Measurements from ENCODE around the gene NKX1-1. TPM values are rescaled to one million over a fixed set of nuclear protein-coding genes. Genes with fewer than 3 reads are reported as not detected.

The NKX1-1 gene
- total RNA-seq, 1 donor from 2014 or later: not detected

DNA sequence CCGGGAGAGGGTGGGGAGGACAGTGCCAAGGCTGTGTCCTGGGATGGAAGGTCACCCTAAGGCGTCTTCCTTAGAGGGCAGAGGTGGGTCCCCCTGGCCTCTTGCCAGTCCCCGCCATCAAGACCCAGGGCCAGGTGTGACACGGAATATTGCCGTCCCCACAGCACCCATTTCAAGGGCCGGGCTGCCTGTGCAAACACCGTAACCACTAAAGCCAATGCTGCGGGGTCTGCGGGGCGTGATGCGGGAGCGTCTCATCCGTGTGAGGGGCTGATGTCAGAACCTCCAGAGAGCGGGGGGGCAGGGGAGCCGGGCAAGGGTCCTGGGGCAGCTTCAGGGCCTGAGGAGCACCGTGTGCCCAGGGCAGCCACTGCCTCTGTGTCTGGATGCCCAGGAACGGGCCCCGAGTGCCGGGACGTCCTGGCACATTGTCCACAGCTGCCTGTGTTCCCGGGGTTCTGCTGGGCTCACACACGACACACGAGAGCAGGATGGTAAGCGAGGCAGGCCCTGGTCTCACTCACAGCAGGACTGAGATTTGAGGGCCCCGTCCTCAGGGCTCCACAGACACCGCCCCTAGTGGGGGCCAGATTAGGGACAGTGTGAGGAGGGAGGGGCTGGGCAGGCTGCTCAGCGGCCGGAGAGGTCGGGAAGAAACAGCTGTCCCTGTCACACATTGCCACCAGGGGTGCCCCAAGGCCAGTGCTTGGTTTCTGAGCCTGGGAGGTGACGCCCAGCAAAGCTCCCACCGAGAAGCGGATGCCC lies 29.2 kb downstream of the NKX1-1 start:
- no peak overlapping the region for H3K27ac Mint-ChIP-seq (ENCODE audit: unreplicated experiment)
- no peaks in the 10 kb centered on the region for H3K27me3 Mint-ChIP-seq (ENCODE audit: unreplicated experiment)
- TF ChIP-seq, protein P1, sequence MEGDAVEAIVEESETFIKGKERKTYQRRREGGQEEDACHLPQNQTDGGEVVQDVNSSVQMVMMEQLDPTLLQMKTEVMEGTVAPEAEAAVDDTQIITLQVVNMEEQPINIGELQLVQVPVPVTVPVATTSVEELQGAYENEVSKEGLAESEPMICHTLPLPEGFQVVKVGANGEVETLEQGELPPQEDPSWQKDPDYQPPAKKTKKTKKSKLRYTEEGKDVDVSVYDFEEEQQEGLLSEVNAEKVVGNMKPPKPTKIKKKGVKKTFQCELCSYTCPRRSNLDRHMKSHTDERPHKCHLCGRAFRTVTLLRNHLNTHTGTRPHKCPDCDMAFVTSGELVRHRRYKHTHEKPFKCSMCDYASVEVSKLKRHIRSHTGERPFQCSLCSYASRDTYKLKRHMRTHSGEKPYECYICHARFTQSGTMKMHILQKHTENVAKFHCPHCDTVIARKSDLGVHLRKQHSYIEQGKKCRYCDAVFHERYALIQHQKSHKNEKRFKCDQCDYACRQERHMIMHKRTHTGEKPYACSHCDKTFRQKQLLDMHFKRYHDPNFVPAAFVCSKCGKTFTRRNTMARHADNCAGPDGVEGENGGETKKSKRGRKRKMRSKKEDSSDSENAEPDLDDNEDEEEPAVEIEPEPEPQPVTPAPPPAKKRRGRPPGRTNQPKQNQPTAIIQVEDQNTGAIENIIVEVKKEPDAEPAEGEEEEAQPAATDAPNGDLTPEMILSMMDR (IDR thresholded peaks at IDR 0.05; ENCODE audit: unreplicated experiment): no peak
- H3K36me3 Mint-ChIP-seq (ENCODE audit: low read depth, unreplicated experiment): no peaks in the 10 kb centered on the region
- H3K9me3 Mint-ChIP-seq (ENCODE audit: unreplicated experiment): no peaks in the 10 kb centered on the region
- no peaks in the 10 kb centered on the region for H3K4me1 Mint-ChIP-seq (ENCODE audit: unreplicated experiment)
- no peak overlapping the region for H3K4me3 Mint-ChIP-seq (ENCODE audit: unreplicated experiment)
- no peak for DNase-seq (ENCODE audit: low spot score)

- DNase-seq (ENCODE audit: low spot score): no peak
- Mint-ChIP-seq H3K36me3 (ENCODE audit: low read depth, unreplicated experiment) (no peaks in the 10 kb centered on the region), H3K4me3 (ENCODE audit: unreplicated experiment) (no peak overlapping the region), H3K27me3 (ENCODE audit: unreplicated experiment) (no peaks in the 10 kb centered on the region), H3K4me1 (ENCODE audit: unreplicated experiment) (no peaks in the 10 kb centered on the region), H3K9me3 (ENCODE audit: unreplicated experiment) (no peaks in the 10 kb centered on the region), H3K27ac (ENCODE audit: unreplicated experiment) (no peak overlapping the region)
- TF ChIP-seq, protein P1 (IDR thresholded peaks at IDR 0.05; ENCODE audit: unreplicated experiment): no peak
Observed at GRCh38 chr4:1376391-1376840, 29.8 kb downstream of the NKX1-1 start.

DNA sequence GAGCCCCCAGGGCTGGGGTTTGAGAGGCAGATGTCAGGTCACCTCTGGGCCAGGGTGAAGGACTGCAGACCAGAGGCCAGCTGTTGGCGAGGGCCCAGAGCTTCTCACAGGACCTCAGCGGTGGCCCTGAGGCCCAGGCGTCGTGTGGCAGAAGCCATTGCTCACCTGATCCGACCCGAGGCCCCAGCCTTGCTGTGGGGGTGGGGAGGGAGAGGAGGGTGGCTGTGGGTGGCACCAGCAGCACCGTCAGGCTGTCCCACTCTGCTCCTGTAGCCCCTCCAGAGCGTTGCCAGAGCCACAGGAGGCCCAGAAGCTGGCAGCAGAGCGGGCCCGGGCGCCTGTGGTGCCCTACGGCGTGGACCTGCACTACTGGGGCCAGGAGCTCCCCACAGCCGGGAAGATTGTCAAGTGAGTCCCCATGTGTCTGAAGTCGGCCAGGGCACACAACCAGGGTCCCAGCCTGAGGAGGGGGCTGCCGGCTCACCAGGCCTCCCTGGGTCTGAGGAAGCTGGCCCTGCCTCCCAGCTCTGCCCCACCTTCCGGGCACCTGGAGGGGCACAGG lies 30.4 kb downstream of the NKX1-1 start:
- Mint-ChIP-seq H3K4me3 (ENCODE audit: unreplicated experiment) (no peak overlapping the region), H3K36me3 (ENCODE audit: low read depth, unreplicated experiment) (no peaks in the 10 kb centered on the region), H3K9me3 (ENCODE audit: unreplicated experiment) (no peaks in the 10 kb centered on the region), H3K4me1 (ENCODE audit: unreplicated experiment) (no peaks in the 10 kb centered on the region), H3K27me3 (ENCODE audit: unreplicated experiment) (no peaks in the 10 kb centered on the region), H3K27ac (ENCODE audit: unreplicated experiment) (no peak overlapping the region)
- TF ChIP-seq, protein P1 (IDR thresholded peaks at IDR 0.05; ENCODE audit: unreplicated experiment): no peak
- no peak for DNase-seq (ENCODE audit: low spot score)

DNA sequence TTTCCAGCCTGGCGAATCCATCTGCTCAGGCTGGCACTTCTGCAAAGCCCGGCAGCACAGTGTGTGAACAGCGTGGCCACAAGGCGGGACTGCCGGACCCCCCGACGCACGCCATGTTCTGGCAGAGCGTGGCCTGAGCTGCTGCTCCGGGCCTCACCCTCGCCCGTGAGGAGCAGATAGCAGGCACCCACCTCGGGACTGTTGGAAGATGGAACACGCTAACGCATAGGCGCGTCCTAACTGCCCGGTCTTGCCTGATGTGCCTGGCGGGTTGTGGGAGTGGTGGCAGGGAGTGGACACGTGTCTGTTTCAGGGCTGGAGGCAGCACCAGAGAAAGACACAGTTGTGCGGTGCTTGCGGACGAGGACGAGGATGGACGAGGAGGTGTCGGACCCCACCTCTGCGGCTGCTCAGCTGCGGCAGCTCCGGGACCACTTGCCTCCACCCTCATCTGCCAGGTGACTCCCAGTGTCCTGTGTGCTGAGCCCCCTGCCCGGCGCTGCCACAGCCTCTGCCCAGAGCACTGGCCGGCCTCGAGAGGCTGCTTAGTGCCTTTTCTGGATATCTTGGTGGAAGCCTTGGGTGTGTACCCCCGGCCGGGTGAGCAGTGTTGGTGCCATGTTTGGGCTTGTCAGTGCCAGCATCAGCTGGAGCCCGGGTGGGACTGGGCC lies 31.1 kb downstream of the NKX1-1 start:
- no peaks in the 10 kb centered on the region for H3K9me3 Mint-ChIP-seq (ENCODE audit: unreplicated experiment)
- no peak for DNase-seq (ENCODE audit: low spot score)
- no peaks in the 10 kb centered on the region for H3K36me3 Mint-ChIP-seq (ENCODE audit: low read depth, unreplicated experiment)
- no peak overlapping the region for H3K27ac Mint-ChIP-seq (ENCODE audit: unreplicated experiment)
- H3K4me1 Mint-ChIP-seq (ENCODE audit: unreplicated experiment): no peaks in the 10 kb centered on the region
- H3K27me3 Mint-ChIP-seq (ENCODE audit: unreplicated experiment): no peaks in the 10 kb centered on the region
- TF ChIP-seq, protein P1 (IDR thresholded peaks at IDR 0.05; ENCODE audit: unreplicated experiment): no peak
- H3K4me3 Mint-ChIP-seq (ENCODE audit: unreplicated experiment): no peak overlapping the region

- TF ChIP-seq, protein P1 (IDR thresholded peaks at IDR 0.05; ENCODE audit: unreplicated experiment): no peak
- Mint-ChIP-seq H3K4me1 (ENCODE audit: unreplicated experiment) (no peaks in the 10 kb centered on the region), H3K9me3 (ENCODE audit: unreplicated experiment) (no peaks in the 10 kb centered on the region), H3K4me3 (ENCODE audit: unreplicated experiment) (no peak overlapping the region), H3K27me3 (ENCODE audit: unreplicated experiment) (no peaks in the 10 kb centered on the region), H3K27ac (ENCODE audit: unreplicated experiment) (no peak overlapping the region), H3K36me3 (ENCODE audit: low read depth, unreplicated experiment) (no peaks in the 10 kb centered on the region)
- no peak for DNase-seq (ENCODE audit: low spot score)
Observed at GRCh38 chr4:1374706-1375045, 31.6 kb downstream of the NKX1-1 start.
